ENCODE data around the gene WDR6. TPM values are rescaled to one million over a fixed set of nuclear protein-coding genes. Genes with fewer than 3 reads are reported as not detected.
A peak's percentile ranks its signal among the peaks of the same experiment; 100 is the strongest.

The WDR6 gene
- total RNA-seq, 1 donor from 2014 or later, result 96.6 TPM

- intact Hi-C loops (cut with DNase I), result no loop called here
Measured at GRCh38 chr3:49013113-49013737, 6.0 kb downstream of the WDR6 start.

DNA sequence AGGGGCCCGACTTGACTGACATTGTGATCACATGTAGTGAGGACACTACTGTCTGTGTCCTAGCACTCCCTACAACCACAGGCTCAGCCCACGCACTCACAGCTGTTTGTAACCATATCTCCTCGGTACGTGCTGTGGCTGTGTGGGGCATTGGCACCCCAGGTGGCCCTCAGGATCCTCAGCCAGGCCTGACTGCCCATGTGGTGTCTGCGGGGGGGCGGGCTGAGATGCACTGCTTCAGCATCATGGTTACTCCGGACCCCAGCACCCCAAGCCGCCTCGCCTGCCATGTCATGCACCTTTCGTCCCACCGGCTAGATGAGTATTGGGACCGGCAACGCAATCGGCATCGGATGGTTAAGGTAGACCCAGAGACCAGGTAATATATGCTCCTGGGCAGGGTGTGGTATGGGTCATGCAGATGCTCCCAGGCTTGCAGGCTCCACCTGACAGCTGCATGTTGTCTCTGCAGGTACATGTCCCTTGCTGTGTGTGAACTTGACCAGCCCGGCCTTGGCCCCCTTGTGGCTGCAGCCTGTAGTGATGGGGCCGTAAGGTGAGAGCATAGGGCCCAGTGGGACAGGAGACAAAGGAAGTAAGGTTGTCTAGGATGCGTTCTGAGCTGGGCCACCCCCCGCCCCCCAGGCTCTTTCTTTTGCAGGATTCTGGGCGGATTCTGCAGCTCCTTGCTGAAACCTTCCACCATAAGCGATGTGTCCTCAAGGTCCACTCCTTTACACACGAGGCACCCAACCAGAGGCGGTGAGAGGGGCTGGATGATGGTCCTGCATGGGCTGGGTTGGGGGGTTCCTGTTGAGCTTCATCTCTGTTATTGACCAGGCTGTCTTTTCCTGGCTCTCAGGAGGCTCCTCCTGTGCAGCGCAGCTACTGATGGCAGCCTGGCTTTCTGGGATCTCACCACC lies 6.8 kb downstream of the WDR6 start:
- intact Hi-C loops (cut with DNase I), result no loop called here
- no peak for DNase-seq (ENCODE audit: low spot score)

More at GRCh38 chr3:49013113-49013737, 6.0 kb downstream of the WDR6 start:
- no peak for DNase-seq (ENCODE audit: low spot score)

GRCh38 chr3:49015072-49015471 lies 7.9 kb downstream of the WDR6 start:
- no peak for DNase-seq (ENCODE audit: low spot score)
- intact Hi-C loops (cut with DNase I), result loop anchor here (5.0 kb wide), 1 partner anchor 117 kb away; the partner anchor contains the start of gene LAMB2

- DNase-seq (ENCODE audit: low spot score), result no peak
- intact Hi-C loops (cut with DNase I), result loop anchor here (5.0 kb wide), 1 partner anchor 117 kb away; the partner anchor contains the start of gene LAMB2
Measured at GRCh38 chr3:49015765-49016164, 8.6 kb downstream of the WDR6 start.

GRCh38 chr3:49016414-49017228 lies 9.4 kb downstream of the WDR6 start:
- intact Hi-C loops (cut with DNase I), result loop anchor here (5.0 kb wide), 1 partner anchor 116 kb away; the partner anchor contains the start of gene LAMB2
- no peak for DNase-seq (ENCODE audit: low spot score)

DNA sequence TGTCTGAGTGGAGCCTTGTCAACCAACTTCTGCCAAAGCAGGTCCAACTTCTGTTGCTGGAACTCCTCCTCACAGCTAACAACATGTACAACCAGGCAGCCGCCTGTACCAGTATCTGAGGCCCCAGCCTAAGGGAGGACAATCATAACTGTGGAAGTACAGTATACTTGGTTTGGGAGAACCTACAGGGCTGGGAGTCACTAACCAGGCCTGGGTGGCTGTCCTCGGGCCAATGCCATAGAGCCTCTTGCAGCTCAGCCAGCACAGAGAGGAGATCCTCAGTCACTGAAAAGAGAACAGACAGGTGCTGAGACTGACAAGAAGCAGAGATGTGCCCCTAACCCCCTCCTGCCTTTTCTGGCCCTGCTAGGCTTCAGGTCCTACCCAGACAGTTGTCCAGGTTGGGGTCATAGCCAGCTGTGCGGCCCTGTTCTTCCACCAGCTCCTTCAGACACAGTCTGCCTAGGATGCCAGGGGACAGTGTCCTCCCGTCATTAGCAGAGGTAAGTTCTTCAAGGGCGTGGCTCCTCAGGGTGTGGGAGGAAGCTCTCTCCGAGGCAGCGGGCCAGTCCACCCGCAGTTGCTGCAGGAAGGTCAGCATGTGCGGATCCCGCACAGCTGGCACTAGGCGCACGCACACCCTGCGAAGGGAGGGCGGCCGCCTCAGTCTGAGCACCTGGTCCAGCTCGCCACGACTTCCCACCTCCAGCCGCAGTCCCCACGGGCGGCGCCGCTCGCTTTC lies 10.2 kb downstream of the WDR6 start:
- no peak for DNase-seq (ENCODE audit: low spot score)
- intact Hi-C loops (cut with DNase I), result loop anchor here (5.0 kb wide), 1 partner anchor 115 kb away; the partner anchor contains the start of gene LAMB2

- intact Hi-C loops (cut with DNase I), result loop anchor here (5.0 kb wide), 1 partner anchor 114 kb away; the partner anchor contains the start of gene LAMB2
- peak; percentile 85 for DNase-seq (ENCODE audit: low spot score)
Measured at GRCh38 chr3:49017971-49018706, 10.9 kb downstream of the WDR6 start, which contains the start of gene DALRD3. DALRD3 (minus strand) TSS chr3:49018580; CDS start chr3:49018564, 16 bp downstream.

GRCh38 chr3:49018707-49019006 lies 11.5 kb downstream of the WDR6 start:
- intact Hi-C loops (cut with DNase I), result loop anchor here (5.0 kb wide), 1 partner anchor 114 kb away; the partner anchor contains the start of gene LAMB2
- no peak for DNase-seq (ENCODE audit: low spot score)

- DNase-seq (ENCODE audit: low spot score), result no peak
- intact Hi-C loops (cut with DNase I), result loop anchor here (5.0 kb wide), 1 partner anchor 112 kb away; the partner anchor contains the start of gene LAMB2
Measured at GRCh38 chr3:49019941-49020329, 12.7 kb downstream of the WDR6 start.

DNA sequence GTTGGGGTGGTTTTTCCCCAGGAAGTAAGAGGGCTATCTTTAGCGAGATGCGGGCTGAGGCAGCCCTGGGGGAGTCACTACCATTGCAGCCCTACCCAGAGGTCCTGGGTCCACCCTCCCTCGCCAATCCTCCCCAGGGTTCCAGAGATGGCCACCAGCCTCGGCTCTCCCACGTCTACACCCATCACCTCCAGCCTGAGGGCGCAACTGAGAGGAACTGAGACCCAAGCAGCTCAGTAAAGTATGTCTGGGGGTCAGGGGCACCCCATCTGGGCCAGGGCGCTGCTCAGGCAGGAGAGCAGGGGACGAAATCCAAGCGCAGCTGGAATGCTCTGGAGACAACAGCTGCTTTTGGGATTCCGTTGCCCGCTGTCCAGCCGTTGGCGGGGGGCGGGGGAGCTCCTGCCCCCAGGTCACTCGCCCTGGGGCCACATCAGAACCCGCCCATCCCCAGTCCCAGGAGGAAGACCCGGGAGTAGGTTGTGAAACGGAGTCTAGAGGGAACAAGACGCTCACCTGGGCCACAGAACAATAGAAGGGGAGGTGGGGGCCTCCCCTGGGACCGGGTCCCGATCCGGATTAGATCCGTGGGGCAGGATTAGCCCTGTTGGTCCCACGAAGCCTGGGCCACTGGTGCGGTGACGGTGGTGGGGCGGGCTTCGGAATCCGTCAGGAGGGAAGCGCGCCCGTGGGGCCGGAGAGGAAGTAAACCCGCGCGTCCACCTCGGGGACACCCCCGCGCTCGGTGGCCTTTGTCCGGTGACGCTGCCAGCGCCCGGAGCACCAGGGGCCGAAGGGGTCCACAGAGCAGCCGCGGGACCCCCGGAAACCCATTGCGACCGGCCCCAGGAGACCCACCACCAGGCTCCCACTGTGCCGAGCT lies 13.4 kb downstream of the WDR6 start:
- peak; percentile 86 for DNase-seq (ENCODE audit: low spot score)
- intact Hi-C loops (cut with DNase I), result no loop called here

DNA sequence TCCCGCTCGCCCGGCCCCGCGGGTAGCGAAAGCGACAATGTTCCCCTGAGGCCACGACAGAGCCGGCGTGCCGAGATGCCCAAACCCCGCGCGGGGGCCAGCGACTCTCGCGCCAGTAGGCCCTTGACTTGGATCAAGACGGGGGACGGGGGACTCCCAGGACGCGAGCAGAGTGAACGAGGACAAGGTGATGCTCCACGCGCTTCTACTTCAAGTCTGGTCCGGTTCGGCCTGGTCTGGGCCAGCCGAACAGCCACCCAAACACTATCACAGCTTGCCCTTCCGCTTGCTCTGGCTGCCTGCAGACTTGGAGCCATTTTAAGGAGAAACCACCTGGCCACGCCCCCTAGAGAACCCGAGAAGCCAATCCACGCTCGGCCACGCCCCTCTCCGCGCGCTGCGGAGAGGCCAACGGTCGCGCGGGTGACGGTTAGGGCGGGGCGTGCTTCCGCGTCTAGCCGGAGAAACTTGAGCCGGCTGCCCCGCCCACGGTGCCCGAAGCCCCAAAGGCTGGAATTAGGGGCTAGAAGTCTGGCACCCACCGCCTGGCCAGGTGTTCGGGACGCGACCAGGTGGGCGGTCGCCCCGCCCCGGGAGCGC lies 14.1 kb downstream of the WDR6 start:
- peak; percentile 99 for DNase-seq (ENCODE audit: low spot score)
- intact Hi-C loops (cut with DNase I), result no loop called here

DNA sequence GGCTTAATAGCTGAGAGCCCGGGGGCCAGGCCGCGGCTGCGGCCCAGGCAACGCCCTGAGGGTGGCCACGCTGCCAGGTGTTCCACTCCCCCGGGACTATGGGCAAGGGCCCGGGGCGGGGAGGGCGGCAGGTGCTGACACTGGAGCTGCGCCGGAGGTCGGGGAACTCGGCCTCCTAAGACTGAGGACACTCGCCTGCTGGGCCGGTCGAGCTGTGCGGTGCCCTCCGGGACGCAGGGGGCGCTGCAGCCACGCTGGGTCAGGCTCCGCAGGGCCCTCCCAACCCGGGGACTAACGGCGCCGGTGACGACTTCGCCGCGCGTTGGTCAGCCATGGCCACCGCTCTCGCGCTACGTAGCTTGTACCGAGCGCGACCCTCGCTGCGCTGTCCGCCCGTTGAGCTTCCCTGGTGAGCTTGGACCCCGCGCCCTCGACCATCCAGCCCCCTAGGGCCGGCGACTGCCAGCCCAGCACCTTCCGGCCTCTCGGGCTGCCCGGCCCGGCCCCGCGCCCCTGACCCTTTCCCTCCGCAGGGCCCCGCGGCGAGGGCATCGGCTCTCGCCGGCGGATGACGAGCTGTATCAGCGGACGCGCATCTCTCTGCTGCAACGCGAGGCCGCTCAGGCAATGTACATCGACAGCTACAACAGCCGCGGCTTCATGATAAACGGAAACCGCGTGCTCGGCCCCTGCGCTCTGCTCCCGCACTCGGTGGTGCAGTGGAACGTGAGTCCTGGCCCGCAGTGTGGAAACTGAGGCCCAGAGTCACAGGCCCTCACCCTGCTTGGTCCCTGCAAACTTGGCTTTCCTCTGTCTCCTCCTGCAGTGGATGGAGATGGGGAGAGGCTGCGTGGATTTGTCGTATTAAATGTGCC lies 14.9 kb downstream of the WDR6 start, which contains the start of gene NDUFAF3:
Gene NDUFAF3 (plus strand): TSS at position 309 of the 875 bp plus-strand sequence. CDS start 24 bp downstream, at position 333.
- intact Hi-C loops (cut with DNase I), result no loop called here
- DNase-seq (ENCODE audit: low spot score), result peak; percentile 97

- intact Hi-C loops (cut with DNase I), result no loop called here
- no peak for DNase-seq (ENCODE audit: low spot score)
Measured at GRCh38 chr3:49022688-49023171, 15.5 kb downstream of the WDR6 start.

GRCh38 chr3:49023775-49024174 lies 16.6 kb downstream of the WDR6 start:
- intact Hi-C loops (cut with DNase I), result no loop called here
- DNase-seq (ENCODE audit: low spot score), result no peak

DNA sequence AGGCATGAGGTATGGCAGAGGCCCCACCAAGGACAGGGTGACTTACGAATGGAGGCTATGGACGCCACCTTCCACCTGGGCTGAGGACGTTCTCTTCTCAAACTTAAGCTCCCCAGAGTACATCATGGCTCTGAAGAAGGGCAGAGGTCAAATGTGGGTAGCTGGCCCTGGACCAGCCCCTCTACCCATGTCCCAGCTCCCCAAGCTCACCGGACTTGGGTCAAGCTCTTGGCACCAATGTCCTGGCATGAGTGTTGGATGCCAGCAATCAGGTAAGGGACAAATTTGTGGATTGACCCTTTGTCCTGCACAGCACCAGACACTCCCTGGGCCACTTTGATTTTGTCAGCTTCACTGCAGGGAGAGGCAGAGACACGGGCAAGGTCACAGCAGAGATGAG lies 17.3 kb downstream of the WDR6 start:
- intact Hi-C loops (cut with DNase I), result no loop called here
- no peak for DNase-seq (ENCODE audit: low spot score)
